ENCODE results near the gene TANGO2. TPM values are rescaled to one million over a fixed set of nuclear protein-coding genes. Genes with fewer than 3 reads are reported as not detected.

Gene TANGO2
- total RNA-seq, 1 experiment from 2014 or later = 14.6 TPM

- Histone ChIP-seq H3K79me1 (ENCODE audit: insufficient read depth, low read depth, low read length, poor library complexity, severe bottlenecking) (no peaks in the 10 kb centered on the region), H4K91ac (ENCODE audit: insufficient read length, low read depth, low read length) (no peak overlapping the region), H2AFZ (ENCODE audit: low read length) (no peak overlapping the region), H3K23ac (ENCODE audit: insufficient read length, low read depth, low read length) (no peak overlapping the region), H4K5ac (ENCODE audit: insufficient read length, low read depth, low read length) (no peak overlapping the region), H3K4ac (ENCODE audit: low read depth, low read length) (no peak overlapping the region), H3K79me2 (ENCODE audit: insufficient read depth, low read length) (no peaks in the 10 kb centered on the region), H3K4me1 (ENCODE audit: insufficient read depth, low read length) (no peaks in the 10 kb centered on the region), H4K8ac (replicated peaks; ENCODE audit: insufficient read length, low read depth, low read length) (no peak overlapping the region), H2BK12ac (ENCODE audit: insufficient read length, low read depth, low read length) (no peak overlapping the region), H3K56ac (ENCODE audit: insufficient read length, low read depth, low read length) (no peak overlapping the region), H2BK5ac (ENCODE audit: insufficient read length, low read length) (no peak overlapping the region), H3K9ac (ENCODE audit: extremely low read depth, insufficient read length, low read length) (no peak overlapping the region), H3K18ac (ENCODE audit: insufficient read length, low read depth, low read length) (no peak overlapping the region), H2BK15ac (ENCODE audit: low read depth, low read length) (no peak overlapping the region), H3T11ph (ENCODE audit: low read length) (no peak overlapping the region), H2AK5ac (ENCODE audit: insufficient read length, low read length) (no peak overlapping the region), H3K27ac (ENCODE audit: insufficient read length, low read depth, low read length) (no peak overlapping the region), H2BK120ac (ENCODE audit: low read depth, low read length, poor library complexity, severe bottlenecking) (no peak overlapping the region), H4K20me1 (ENCODE audit: control insufficient read depth, insufficient read depth, insufficient read length) (no peaks in the 10 kb centered on the region), H3K27me3 (ENCODE audit: insufficient read depth, low read length) (no peaks in the 10 kb centered on the region), H3K4me2 (ENCODE audit: insufficient read depth, insufficient read length, low read length) (no peak overlapping the region), H3K23me2 (ENCODE audit: insufficient read length, low read depth, low read length, poor library complexity, severe bottlenecking) (no peaks in the 10 kb centered on the region), H3K14ac (ENCODE audit: insufficient read depth, low read length) (no peak overlapping the region), H2BK20ac (ENCODE audit: low read depth, low read length, poor library complexity, severe bottlenecking) (no peak overlapping the region), H3K9me3 (ENCODE audit: control insufficient read depth, low read depth, low read length) (no peaks in the 10 kb centered on the region)
- no peaks in the 10 kb centered on the region; the same call in 1 of the 2 replicates for H3K27me3 Mint-ChIP-seq (ENCODE audit: low read depth)
- no peak overlapping the region for H3K27ac Mint-ChIP-seq
- no peak for DNase-seq
- no peak for TF ChIP-seq CTCF (conservative IDR thresholded peaks at IDR 0.05)
- H3K4me3 Mint-ChIP-seq = no peak overlapping the region
- no peaks in the 10 kb centered on the region; a peak in 2 of 4 replicates for H3K4me1 Mint-ChIP-seq
- no peaks in the 10 kb centered on the region for H3K9me3 Mint-ChIP-seq
- no CpG with 5 or more reads among the region's 23 CpGs for WGBS (ENCODE audit: extremely low coverage, insufficient read length, low lambda C conversion rate)
- peaks cover 29 to 77% (median 65%) of the 10 kb centered on the region in 3 experiments; a peak in 6 of 7 replicates for H3K36me3 Mint-ChIP-seq (ENCODE audit: insufficient read depth in 1 of 3, low read depth in 3 of 3)
Measured at GRCh38 chr22:20109411-20110358, 88.8 kb downstream of the TANGO2 start.
